GM18517 (cell line): ENCODE measurements around the gene IL13.
A peak's percentile ranks its signal among the peaks of the same experiment; 100 is the strongest.

Source experiments
- ATAC-seq: cut with Tn5 transposase; IDR thresholded peaks from one replicate; pipeline ENCODE4 v1.9.1; 2021; ENCODE audit warnings: mild to moderate bottlenecking, moderate library complexity; ENCODE audit not compliant: unreplicated experiment

The IL13 gene

GRCh38 chr5:132655821-132656773, 1.9 kb upstream of the IL13 start:
- ATAC-seq, result no peak

GRCh38 chr5:132656774-132657355, 1.1 kb upstream of the IL13 start:
- ATAC-seq, result no peak

- ATAC-seq, result no peak
Observed at GRCh38 chr5:132658381-132659302, 669 bp downstream of the IL13 start.

GRCh38 chr5:132659598-132660493, 1.9 kb downstream of the IL13 start:
- no peak for ATAC-seq

- ATAC-seq, result no peak
Observed at GRCh38 chr5:132661231-132662003, 3.4 kb downstream of the IL13 start.

- ATAC-seq, result no peak
Observed at GRCh38 chr5:132662004-132662401, 4.0 kb downstream of the IL13 start.

- peak; percentile 59 for ATAC-seq
Observed at GRCh38 chr5:132662925-132663770, 5.2 kb downstream of the IL13 start.

GRCh38 chr5:132663771-132664695, 6.1 kb downstream of the IL13 start:
- peak; percentile 65 for ATAC-seq

- ATAC-seq, result no peak
Observed at GRCh38 chr5:132664696-132665209, 6.8 kb downstream of the IL13 start.

- ATAC-seq, result no peak
Observed at GRCh38 chr5:132665574-132666080, 7.7 kb downstream of the IL13 start.

- ATAC-seq, result no peak
Observed at GRCh38 chr5:132666310-132667123, 8.5 kb downstream of the IL13 start.

- ATAC-seq, result no peak
Observed at GRCh38 chr5:132667309-132667708, 9.3 kb downstream of the IL13 start.

GRCh38 chr5:132667761-132668705, 10.1 kb downstream of the IL13 start:
- ATAC-seq, result no peak

GRCh38 chr5:132668706-132669454, 10.9 kb downstream of the IL13 start:
- ATAC-seq, result no peak
